Measurements from ENCODE around the gene UBR4.

- TF ChIP-seq JUND (IDR thresholded peaks at IDR 0.05; ENCODE audit: low read length) (no peak), HDAC6 (IDR thresholded peaks at IDR 0.05; ENCODE audit: low read depth, low read length) (no peak)
- TF ChIP-seq, protein P1, sequence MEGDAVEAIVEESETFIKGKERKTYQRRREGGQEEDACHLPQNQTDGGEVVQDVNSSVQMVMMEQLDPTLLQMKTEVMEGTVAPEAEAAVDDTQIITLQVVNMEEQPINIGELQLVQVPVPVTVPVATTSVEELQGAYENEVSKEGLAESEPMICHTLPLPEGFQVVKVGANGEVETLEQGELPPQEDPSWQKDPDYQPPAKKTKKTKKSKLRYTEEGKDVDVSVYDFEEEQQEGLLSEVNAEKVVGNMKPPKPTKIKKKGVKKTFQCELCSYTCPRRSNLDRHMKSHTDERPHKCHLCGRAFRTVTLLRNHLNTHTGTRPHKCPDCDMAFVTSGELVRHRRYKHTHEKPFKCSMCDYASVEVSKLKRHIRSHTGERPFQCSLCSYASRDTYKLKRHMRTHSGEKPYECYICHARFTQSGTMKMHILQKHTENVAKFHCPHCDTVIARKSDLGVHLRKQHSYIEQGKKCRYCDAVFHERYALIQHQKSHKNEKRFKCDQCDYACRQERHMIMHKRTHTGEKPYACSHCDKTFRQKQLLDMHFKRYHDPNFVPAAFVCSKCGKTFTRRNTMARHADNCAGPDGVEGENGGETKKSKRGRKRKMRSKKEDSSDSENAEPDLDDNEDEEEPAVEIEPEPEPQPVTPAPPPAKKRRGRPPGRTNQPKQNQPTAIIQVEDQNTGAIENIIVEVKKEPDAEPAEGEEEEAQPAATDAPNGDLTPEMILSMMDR (IDR thresholded peaks at IDR 0.05; ENCODE audit: control extremely low read depth in 1 of 3, insufficient read depth in 1 of 3, low read depth in 1 of 3, low read length in 3 of 3), result no peak
Observed at GRCh38 chr1:19091196-19091953, 118.7 kb downstream of the UBR4 start.
